Right lung (tissue), 5 donors: Measurements from ENCODE around the gene ITIH6. TPM values are rescaled to one million over a fixed set of nuclear protein-coding genes. Genes with fewer than 3 reads are reported as not detected.
"Not testable (repeated sequence)": the region's sequence is repeated elsewhere in the genome, so short reads cannot be mapped to it uniquely, and the experiment has no call there.

Experiments used
- DNase-seq, 2 donors: peaks; one replicate each; pipeline ENCODE4 v3.0.0-alpha.2; 2013
- polyA plus RNA-seq, 5 donors: library from polyadenylated mRNA; unstranded; fragments of 120-200 nt; gene quantifications; one replicate each; pipeline versions ENCODE4 v1.2.1 to v1.2.3, GENCODE V29; 2013; ENCODE audit warnings: inconsistent platforms in 1 of 5, low replicate concordance in 1 of 5; ENCODE audit not compliant: insufficient read length in 5 of 5, insufficient read depth in 1 of 5

ITIH6 gene
- polyA plus RNA-seq, 5 donors = 0.04 to 0.18 (median 0.09) TPM; not detected in 1

DNA sequence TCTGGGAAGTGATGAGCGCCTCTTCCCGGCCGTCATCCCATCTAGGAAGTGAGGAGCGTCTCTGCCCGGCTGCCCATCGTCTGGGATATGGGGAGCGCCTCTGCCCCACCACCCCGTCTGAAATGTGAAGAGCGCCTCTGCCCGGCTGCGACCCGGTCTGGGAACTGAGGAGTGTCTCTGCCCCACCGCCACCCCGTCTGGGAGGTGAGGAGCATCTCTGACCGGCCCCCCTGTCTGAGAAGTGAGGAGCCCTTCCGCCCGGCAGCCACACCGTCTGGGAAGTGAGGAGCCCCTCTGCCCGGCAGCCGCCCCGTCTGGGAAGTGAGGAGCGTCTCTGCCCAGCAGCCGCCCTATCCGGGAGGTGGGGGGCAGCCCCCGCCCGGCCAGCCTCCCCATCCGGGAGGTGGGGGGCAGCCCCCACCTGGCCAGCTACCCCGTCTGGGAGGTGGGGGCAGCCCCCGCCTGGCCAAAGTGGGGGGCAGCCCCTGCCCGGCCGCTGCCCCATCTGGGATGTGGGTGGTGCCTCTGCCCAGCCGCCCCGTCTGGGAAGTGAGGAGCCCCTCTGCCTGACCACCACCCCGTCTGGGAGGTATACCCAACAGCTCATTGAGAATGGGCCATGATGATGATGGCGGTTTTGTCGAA is 61.6 kb downstream of the ITIH6 start:
- not testable (repeated sequence) for DNase-seq

DNA sequence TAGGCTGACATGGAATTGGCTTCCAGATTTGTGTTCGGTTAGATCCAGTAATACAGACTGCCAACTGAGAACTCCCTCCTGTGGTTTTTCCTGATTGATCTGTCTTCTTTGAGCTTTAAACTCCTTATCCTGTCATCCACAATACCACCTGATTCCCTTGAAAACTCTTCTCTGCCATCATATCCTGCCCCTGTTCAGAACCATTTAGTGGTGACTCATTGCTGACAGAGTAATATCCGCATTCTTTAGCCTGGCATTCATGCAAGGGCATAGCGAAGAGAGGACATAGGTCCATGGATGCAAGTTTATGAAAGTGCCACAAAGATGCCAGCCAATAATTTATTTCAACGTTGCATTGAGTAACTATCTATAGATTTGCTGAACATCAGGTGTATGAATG is 76.6 kb downstream of the ITIH6 start:
- no peak for DNase-seq

DNA sequence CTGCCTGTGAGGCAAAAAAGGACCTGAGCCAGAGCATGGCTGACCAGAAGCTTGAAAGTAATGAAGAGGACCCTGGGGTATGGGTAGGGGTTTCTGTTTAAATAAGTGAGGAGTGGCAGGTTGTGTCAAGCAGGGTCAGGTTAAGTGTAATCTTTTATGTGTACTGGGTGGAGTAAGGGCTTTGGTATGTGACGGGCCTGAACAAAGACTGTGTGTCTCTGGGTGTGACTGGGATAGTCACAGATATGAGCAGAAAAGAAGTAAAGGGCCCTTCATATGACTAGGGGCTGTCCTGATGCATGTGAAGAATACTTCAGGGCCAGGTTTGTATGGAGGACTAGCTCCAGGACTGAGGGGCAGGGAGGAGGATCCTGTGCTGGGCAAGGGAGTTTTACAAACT is 82.4 kb downstream of the ITIH6 start:
- DNase-seq = no peak

DNA sequence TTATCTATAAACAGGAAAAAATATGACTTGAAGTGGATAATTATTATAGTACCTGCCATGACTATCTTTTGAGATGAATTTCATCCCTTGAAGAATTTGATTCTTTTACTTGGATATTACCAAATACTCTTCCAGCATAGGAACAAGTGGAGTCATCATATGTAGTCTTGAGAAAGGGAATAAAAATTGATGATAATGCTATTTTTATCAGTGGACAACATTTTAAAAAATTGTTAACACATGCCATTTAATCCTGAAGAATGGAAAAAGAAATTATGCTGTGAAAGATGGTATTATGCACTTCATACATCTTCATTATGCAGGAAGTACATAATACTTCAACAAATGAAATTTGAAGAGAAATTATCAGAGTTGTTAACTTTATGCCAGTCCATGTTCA is 83.6 kb downstream of the ITIH6 start:
- no peak for DNase-seq

DNA sequence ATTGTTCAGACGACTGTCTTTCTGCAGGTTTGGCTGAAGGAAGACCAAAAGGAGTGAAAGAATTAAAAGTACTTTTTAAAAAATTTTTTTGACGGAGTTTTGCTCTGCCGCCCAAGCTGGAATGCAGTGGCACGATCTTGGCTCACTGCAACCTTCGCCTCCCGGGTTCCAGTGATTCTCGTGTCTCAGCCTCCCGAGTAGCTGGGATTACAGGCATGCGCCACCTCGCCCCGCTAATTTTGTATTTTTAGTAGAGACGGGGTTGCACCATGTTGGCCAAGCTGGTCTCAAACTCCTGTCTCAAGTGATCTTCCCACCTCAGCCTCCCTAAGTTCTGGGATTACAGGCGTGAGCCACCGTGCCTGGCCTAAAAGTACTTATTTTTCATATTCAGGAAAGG is 86.3 kb downstream of the ITIH6 start:
- no peak for DNase-seq

DNA sequence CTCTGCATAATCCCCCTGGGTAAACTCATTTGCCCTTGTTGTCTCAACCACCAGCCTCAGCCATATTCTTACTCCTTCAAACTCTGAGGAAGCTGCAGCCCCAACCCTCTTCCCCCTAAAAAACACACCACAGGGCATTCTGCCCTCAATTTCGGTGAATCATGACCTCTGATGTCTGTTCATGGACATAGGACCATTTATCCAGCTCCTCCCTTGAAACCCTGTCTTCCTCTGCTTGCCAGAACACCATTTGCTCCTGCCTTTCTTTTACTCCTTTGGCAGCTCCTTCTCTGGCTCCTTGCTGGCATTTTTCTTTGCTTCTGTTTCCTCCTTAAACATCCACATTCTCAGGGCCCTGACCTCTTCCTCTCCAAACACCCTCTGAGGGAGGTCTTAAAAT is 87.1 kb downstream of the ITIH6 start:
- no peak for DNase-seq

DNA sequence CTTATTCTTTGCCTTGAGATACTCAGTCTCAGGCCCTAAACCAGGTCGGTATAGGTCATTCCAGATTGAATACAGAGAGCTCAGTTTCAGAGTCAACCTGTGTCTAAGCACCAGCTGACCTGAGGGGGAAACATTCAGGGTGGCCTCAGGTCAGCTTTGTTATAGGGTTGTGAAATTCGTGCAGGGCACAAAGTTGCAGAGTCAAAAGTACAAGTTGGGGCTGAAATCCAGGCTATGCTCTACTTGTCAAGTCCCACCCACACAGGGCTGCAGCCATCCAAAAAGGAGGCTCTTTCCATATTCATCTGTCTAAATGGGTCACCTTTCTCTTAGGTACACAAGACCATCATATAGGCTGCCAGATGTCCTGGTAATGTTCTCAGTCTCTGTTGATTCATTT is 89.7 kb downstream of the ITIH6 start:
- DNase-seq = no peak

Other genes with a start within 250 kb of the ITIH6 start
- 100 to 1,000 TPM; 560 to 616 (median 589) TPM for gene MAGED2, start 9.5 kb upstream of the ITIH6 start, polyA plus RNA-seq
- gene TRO, start 122.6 kb upstream of the ITIH6 start, polyA plus RNA-seq = 100 to 1,000 TPM in 1 of 5 donors, 10 to 100 TPM in 4; 92.2 to 138 (median 96.3) TPM
- under 1 TPM; 0.32 to 0.58 (median 0.53) TPM for gene PFKFB1, start 195.9 kb upstream of the ITIH6 start, polyA plus RNA-seq
- gene APEX2, start 202.1 kb upstream of the ITIH6 start, polyA plus RNA-seq = 10 to 100 TPM; 12.0 to 18.9 (median 13.6) TPM
- 10 to 100 TPM; 22.1 to 52.6 (median 29.1) TPM for gene ALAS2, start 232.7 kb upstream of the ITIH6 start, polyA plus RNA-seq